Measurements from ENCODE around the gene TMCC3. TPM values are rescaled to one million over a fixed set of nuclear protein-coding genes. Genes with fewer than 3 reads are reported as not detected.

Gene TMCC3
- total RNA-seq, 4 donors from 2014 or later = 11.2 to 18.1 (median 16.4) TPM

DNA sequence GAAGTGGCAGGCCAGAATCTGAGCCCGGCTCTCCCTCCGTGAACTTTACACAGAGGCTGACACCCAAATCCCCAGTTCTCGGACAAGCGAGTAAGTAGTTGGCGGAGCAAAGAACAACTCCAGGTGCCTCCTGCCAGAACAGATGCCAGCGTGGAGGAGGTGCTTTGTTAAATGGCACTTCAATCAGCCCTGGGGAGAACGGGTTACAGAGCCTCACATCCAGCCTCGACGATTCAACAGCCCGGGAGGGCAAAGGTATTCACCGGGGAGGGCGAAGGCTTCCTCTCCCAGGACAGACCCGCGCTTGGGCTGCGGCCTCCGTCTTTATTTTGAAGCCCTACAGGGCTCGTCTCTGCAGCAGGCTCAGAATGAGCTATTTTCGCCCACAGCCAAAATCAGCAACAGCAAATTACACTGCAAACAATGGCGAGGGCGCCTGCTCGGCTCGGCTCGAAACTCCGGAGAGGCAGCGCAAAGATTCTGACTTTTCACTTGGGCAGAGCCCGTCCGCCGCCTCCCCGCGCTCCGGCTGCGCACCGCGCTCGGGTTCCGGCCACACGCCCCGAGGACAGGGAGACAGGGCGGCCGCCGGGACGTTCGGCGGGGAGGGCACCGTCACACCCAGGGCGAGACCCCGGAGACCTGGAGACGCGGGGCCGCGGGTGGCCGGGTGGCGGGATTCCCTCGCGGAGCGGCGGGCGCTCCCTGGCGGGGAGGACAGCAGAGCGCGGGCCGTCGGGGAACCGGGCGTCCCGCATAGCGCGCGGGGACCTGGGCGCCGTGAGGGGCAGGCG, 811 bp downstream of the TMCC3 start:
- peak overlapping the region; percentile 82 for H3K27ac ChIP-seq
- no peak for TF ChIP-seq EP300 (IDR thresholded peaks at IDR 0.05)
- TF ChIP-seq, protein P1, sequence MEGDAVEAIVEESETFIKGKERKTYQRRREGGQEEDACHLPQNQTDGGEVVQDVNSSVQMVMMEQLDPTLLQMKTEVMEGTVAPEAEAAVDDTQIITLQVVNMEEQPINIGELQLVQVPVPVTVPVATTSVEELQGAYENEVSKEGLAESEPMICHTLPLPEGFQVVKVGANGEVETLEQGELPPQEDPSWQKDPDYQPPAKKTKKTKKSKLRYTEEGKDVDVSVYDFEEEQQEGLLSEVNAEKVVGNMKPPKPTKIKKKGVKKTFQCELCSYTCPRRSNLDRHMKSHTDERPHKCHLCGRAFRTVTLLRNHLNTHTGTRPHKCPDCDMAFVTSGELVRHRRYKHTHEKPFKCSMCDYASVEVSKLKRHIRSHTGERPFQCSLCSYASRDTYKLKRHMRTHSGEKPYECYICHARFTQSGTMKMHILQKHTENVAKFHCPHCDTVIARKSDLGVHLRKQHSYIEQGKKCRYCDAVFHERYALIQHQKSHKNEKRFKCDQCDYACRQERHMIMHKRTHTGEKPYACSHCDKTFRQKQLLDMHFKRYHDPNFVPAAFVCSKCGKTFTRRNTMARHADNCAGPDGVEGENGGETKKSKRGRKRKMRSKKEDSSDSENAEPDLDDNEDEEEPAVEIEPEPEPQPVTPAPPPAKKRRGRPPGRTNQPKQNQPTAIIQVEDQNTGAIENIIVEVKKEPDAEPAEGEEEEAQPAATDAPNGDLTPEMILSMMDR (IDR thresholded peaks at IDR 0.05) = peak in 1 of 2 donors; percentile 65
- WGBS = 10% methylated on average over 17 of the region's 72 CpGs
- no peaks in the 10 kb centered on the region for H3K36me3 ChIP-seq
- peak in 1 of 2 donors; percentile 71 for DNase-seq (ENCODE audit: low spot score in 2 of 2)
- H3K4me3 ChIP-seq = peak overlapping the region; percentile 73
- H3K27me3 ChIP-seq = no peaks in the 10 kb centered on the region
- peaks cover 15% of the 10 kb centered on the region for H3K4me1 ChIP-seq
- no peaks in the 10 kb centered on the region for H3K9me3 ChIP-seq

DNA sequence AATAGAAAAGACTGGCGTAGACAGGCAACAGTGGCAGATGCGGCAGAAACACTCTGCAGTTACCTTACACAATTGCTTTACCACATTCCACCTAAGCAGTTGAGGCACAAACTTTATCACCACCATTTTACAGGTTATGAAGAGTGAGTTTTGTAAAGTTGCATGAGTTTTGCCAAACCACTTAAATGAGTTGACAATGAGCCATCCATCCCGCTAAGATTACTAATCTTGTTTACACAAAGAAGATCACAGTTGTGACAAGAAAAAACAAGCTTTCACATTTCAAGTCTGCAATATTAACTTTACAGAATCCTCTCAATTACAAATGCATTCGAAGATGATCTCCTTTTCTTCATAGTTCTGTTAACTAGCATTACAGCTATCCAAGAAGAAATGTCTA, 1.8 kb downstream of the TMCC3 start:
- H3K4me3 ChIP-seq = peak overlapping the region; percentile 73
- WGBS = 63% methylated on average over 4 of the region's 4 CpGs
- peaks cover 15% of the 10 kb centered on the region for H3K4me1 ChIP-seq
- TF ChIP-seq, protein P1 (IDR thresholded peaks at IDR 0.05) = no peak
- TF ChIP-seq POLR2A (IDR thresholded peaks at IDR 0.05) (no peak), EP300 (IDR thresholded peaks at IDR 0.05) (no peak), POLR2AphosphoS5 (IDR thresholded peaks at IDR 0.05) (no peak)
- no peaks in the 10 kb centered on the region for H3K36me3 ChIP-seq
- no peak overlapping the region for H3K27ac ChIP-seq
- no peaks in the 10 kb centered on the region for H3K9me3 ChIP-seq
- H3K27me3 ChIP-seq = no peaks in the 10 kb centered on the region
- DNase-seq (ENCODE audit: low spot score in 2 of 2) = no peak

DNA sequence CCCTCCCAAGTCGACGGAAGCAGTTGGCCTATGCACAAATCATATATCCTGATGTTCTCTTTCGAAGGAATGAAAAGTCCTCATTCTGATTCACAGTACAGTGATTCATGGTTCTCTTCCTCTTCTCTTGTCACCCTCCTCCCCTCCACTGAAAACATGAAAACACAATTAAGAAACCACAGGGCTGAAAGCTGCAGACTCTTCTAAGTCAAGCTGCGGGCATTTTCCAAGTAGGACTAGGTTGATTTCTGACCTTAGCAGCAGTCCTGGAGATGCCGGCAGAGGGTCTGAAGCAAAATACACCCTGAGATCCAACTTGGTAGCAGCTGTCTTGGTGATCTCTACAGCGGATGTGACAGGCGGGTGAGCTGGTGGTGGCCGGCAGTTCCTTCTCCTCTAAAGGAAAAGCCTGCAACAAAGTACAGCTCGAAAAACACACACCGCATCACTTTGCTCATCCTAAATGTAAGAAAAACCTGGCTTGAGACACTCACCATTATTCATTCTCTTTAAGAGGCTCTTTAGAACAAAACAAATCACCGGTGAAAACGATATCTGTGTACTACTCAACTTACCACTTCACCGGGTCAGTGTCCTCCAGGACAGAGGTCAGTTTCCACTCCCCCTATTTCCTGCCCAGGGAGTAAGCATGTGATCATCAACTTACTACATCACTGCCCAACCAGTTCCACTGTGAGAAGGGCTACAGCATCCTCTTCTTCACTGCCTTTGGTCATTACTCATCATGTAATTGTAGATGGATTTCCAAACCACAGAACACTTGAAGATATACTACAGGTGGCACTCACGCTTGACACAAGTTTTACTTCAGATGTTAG, 6.0 kb downstream of the TMCC3 start:
- no peak for DNase-seq (ENCODE audit: low spot score in 2 of 2)
- H3K27me3 ChIP-seq = no peaks in the 10 kb centered on the region
- no peaks in the 10 kb centered on the region for H3K9me3 ChIP-seq
- H3K27ac ChIP-seq = peak overlapping the region; percentile 32
- TF ChIP-seq EP300 (IDR thresholded peaks at IDR 0.05) (no peak), POLR2AphosphoS5 (IDR thresholded peaks at IDR 0.05) (no peak), POLR2A (IDR thresholded peaks at IDR 0.05) (no peak)
- TF ChIP-seq, protein P1 (IDR thresholded peaks at IDR 0.05) = no peak
- 75% methylated on average over 14 of the region's 14 CpGs for WGBS
- H3K4me3 ChIP-seq = no peak overlapping the region
- H3K4me1 ChIP-seq = peaks cover 12% of the 10 kb centered on the region
- no peaks in the 10 kb centered on the region for H3K36me3 ChIP-seq

DNA sequence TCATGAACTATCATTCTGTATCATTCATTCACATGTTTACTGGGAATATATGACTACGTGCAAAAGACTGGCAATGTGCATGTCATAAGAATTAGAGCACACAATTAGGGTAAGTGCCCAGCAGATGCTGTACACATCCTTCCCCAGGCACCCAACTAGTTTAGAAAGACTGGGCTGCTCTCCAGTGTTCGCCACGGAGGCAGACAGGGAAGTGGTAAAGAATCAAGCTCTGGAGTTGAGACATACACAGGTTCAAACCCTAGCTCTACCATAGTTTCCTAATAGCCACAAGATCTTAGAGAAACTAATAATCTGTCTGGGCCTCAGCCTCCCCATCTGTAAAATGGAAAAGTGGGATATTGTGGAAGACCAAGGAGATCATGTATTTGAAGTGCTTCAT, 6.8 kb downstream of the TMCC3 start:
- H3K4me3 ChIP-seq = no peak overlapping the region
- no peaks in the 10 kb centered on the region for H3K27me3 ChIP-seq
- WGBS = 74% methylated on average over 3 of the region's 3 CpGs
- DNase-seq (ENCODE audit: low spot score in 2 of 2) = no peak
- H3K36me3 ChIP-seq = no peaks in the 10 kb centered on the region
- H3K9me3 ChIP-seq = no peaks in the 10 kb centered on the region
- TF ChIP-seq POLR2AphosphoS5 (IDR thresholded peaks at IDR 0.05) (no peak), POLR2A (IDR thresholded peaks at IDR 0.05) (no peak), EP300 (IDR thresholded peaks at IDR 0.05) (no peak)
- TF ChIP-seq, protein P1 (IDR thresholded peaks at IDR 0.05) = no peak
- H3K4me1 ChIP-seq = peaks cover 6% of the 10 kb centered on the region
- H3K27ac ChIP-seq = no peak overlapping the region

DNA sequence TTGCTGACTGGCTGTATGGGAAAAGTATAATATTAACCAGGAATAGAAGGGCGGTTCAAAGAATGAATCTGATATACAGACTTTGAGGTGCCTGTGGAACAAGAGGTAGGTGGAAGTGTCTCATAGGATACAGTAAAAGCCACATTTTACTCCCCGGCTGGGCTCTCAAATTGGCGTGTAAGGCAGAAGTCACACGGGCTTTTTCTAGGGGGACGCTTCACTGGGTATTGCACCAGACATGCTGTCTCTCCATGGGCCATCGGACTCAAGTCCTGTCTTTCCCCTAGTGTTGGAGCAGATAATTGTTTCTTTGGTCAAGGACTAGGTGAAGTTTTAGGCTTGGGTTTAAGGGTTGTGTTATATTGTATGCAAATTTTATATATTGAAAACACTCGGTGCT, 9.1 kb downstream of the TMCC3 start:
- DNase-seq (ENCODE audit: low spot score in 2 of 2) = no peak
- TF ChIP-seq EP300 (IDR thresholded peaks at IDR 0.05) (no peak), POLR2AphosphoS5 (IDR thresholded peaks at IDR 0.05) (no peak), POLR2A (IDR thresholded peaks at IDR 0.05) (no peak)
- TF ChIP-seq, protein P1 (IDR thresholded peaks at IDR 0.05) = no peak
- Histone ChIP-seq H3K4me3 (no peak overlapping the region), H3K4me1 (peaks cover 5% of the 10 kb centered on the region), H3K36me3 (no peaks in the 10 kb centered on the region), H3K27ac (no peak overlapping the region), H3K9me3 (no peaks in the 10 kb centered on the region), H3K27me3 (no peaks in the 10 kb centered on the region)
- over 99% methylated on average over 7 of the region's 7 CpGs for WGBS

Measured in suprapubic skin (tissue), 4 donors.